Adrenal gland (tissue), 12 donors: ENCODE data around the gene TRIM23. TPM values are rescaled to one million over a fixed set of nuclear protein-coding genes. Genes with fewer than 3 reads are reported as not detected.

Experiments used
- DNase-seq, 7 donors: peaks; one replicate each; pipeline ENCODE4 v3.0.0-alpha.2; 2019 to 2020
- H3K27ac ChIP-seq, 5 donors: fragments of 200-600 bp; sonication (generic) in 4 of 5; 1 replicate in 3 of 5; 2 replicates in 2 of 5; pipeline versions ENCODE4 v1.5.1 to v1.8.0; 2016 to 2020; ENCODE audit warnings: mild to moderate bottlenecking in 1 of 5
- H3K27me3 ChIP-seq: fragments of 200-600 bp; 2 replicates; pipeline ENCODE4 v1.8.0; 2021
- H3K36me3 ChIP-seq, 2 donors: fragments of 200-600 bp; replicated peaks in 1 of 2; 1 replicate in 1 of 2; 2 replicates in 1 of 2; pipeline versions ENCODE4 v1.5.1 to v1.8.0; 2018 to 2022
- H3K4me1 ChIP-seq, 2 donors: fragments of 200-600 bp; replicated peaks in 1 of 2; 1 replicate in 1 of 2; 2 replicates in 1 of 2; pipeline versions ENCODE4 v1.5.1 to v1.8.0; 2018 to 2021
- H3K4me3 ChIP-seq, 4 donors: fragments of 200-600 bp; sonication (generic) in 3 of 4; one replicate each; pipeline ENCODE4 v1.5.1; 2016 to 2018
- H3K9me3 ChIP-seq, 3 donors: fragments of 200-600 bp; sonication (generic) in 1 of 3; replicated peaks in 1 of 3; 1 replicate in 2 of 3; 2 replicates in 1 of 3; pipeline versions ENCODE4 v1.5.1 to v1.8.0; 2016 to 2021
- CTCF ChIP-seq, 6 experiments: fragments of 450-650 bp in 4 of 6; fragments of 200-600 bp in 2 of 6; sonication (generic) in 1 of 6; IDR thresholded peaks; 1 replicate in 5 of 6; 2 replicates in 1 of 6; pipeline versions ENCODE4 v1.5.1 to v1.8.0; 2016 to 2021; ENCODE audit warnings: antibody characterized with exemption in 6 of 6, mild to moderate bottlenecking in 2 of 6, moderate library complexity in 1 of 6
- POLR2A ChIP-seq, 2 donors: fragments of 450-650 bp; IDR thresholded peaks; one replicate each; pipeline ENCODE4 v1.6.1; 2017; ENCODE audit warnings: antibody characterized with exemption in 2 of 2, mild to moderate bottlenecking in 2 of 2, moderate library complexity in 1 of 2
- WGBS, 4 donors: extraction: QIAGEN DNeasy Blood & Tissue Kit in 2 of 4; methylation state at CpG; one replicate each; pipeline versions ENCODE4 v1.1.5 to v1.1.7; 2013 to 2017; 5-methylcytosine and 5-hydroxymethylcytosine counted together
- intact Hi-C, 2 donors: fragments of 100-400 bp; cut with DNase I; formaldehyde crosslinking; loops; one replicate each; pipeline versions ENCODE4 v1.14.1 to v1.15.0; 2022 to 2023
- polyA plus RNA-seq, 3 donors: library from polyadenylated mRNA; stranded (reverse); fragments of 200-250 nt in 2 of 3; fragments of 350-450 nt in 1 of 3; fragmentation: Illumina TruSeq in 1 of 3; extraction: RNeasy Lipid Tissue Mini Kit (QIAGEN cat#74804) in 1 of 3; gene quantifications; one replicate each; pipeline ENCODE4 v1.2.3, GENCODE V29; 2013 to 2014
- total RNA-seq, 9 donors: library from RNA; depleted of rRNA in 4 of 9; stranded (reverse); fragments of >200 nt in 4 of 9; fragments of 120-200 nt in 1 of 9; fragmentation: NEBNext Ultra II Directional in 1 of 9; extraction: Animal tissue kit (Norgen Biotek cat#: 25700) in 1 of 9; gene quantifications; one replicate each; pipeline versions ENCODE4 v1.1.0 to v1.2.4, GENCODE V29; 2013 to 2023
- donor health status: healthy with polysubstance abuse.
- donor health status: Bipolar disorder and iron deficiency.
- donor health status: DM: yes; HTN: yes; CAD: no.
- donor health status: DM: no; HTN: no; CAD: no.
- donor health status: DM: no; HTN: no; CAD: no.
- donor health status: DM: yes; HTN: yes; CAD: no.

TRIM23 gene
- total and polyA plus RNA-seq, 12 donors, result 4.2 to 32.2 (median 17.5) TPM

DNA sequence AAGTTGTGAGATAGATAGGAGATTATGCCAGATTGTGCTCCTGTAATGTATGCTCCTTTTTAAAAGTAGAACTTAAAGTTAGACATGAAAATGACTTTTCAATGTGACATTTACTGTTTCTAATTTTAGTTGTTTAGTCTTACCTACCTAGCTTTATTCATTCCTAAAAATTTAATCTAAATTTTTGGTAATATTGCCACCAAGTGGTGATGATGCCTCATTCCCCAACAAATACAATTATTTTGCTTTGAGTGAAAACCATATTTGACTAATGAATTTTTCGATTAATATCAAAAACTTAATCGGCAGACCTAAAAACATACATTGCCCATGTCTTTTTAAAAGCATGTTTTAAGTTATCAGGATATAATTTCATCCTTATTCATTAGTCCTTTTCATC, 35.4 kb downstream of the TRIM23 start:
- H3K27me3 ChIP-seq, result no peaks in the 10 kb centered on the region
- WGBS, 4 donors, result 91 to 96% (median 95%) methylated on average over 2 of the region's 2 CpGs
- peaks cover 0 to 69% of the 10 kb centered on the region in 2 donors for H3K36me3 ChIP-seq
- H3K4me3 ChIP-seq, result no peak overlapping the region
- TF ChIP-seq POLR2A (IDR thresholded peaks at IDR 0.05) (no peak), CTCF (IDR thresholded peaks at IDR 0.05) (no peak)
- no peaks in the 10 kb centered on the region for H3K4me1 ChIP-seq
- intact Hi-C loops, result no loop called here
- no peak for DNase-seq
- H3K9me3 ChIP-seq, result no peaks in the 10 kb centered on the region
- no peak overlapping the region for H3K27ac ChIP-seq

GRCh38 chr5:65577141-65577540, 47.0 kb downstream of the TRIM23 start:
- Histone ChIP-seq H3K27me3 (no peaks in the 10 kb centered on the region), H3K27ac (no peak overlapping the region), H3K4me3 (no peak overlapping the region), H3K4me1 (peaks cover 0 to 2% of the 10 kb centered on the region in 2 donors), H3K36me3 (peaks cover 0 to 40% of the 10 kb centered on the region in 2 donors), H3K9me3 (no peaks in the 10 kb centered on the region)
- intact Hi-C loops, result no loop called here
- no peak for DNase-seq
- TF ChIP-seq CTCF (IDR thresholded peaks at IDR 0.05) (no peak), POLR2A (IDR thresholded peaks at IDR 0.05) (no peak)

DNA sequence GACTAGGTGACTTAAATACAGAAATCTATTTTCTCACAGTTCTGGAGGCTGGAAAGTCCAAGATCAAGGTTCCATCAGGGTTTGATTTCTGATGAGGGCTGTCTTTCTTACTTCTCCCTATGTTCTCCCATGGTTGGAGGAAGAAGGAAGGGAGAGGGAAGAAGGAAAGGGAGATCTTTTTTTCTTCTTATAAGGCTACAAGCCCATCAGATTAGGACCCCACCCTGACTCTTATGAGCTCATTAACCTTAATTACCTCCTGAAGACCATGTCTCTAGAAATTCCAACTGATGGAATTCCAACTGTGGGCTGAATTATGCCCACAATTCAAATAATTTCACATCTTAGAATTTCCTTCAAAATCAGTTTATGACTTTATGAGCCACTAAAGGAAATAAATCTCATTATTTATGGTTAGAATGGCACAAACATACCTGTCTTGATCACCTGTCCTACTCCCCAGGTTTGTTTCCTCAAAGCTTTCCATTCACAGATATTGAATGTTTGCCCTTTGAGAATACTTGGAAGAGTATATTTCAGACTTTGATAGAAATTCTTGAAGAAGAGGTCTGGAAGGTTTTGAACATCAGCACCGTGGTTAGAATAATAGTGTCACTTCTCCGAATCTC, 53.4 kb downstream of the TRIM23 start:
- no peak overlapping the region for H3K27ac ChIP-seq
- no peaks in the 10 kb centered on the region for H3K9me3 ChIP-seq
- H3K36me3 ChIP-seq, result peaks cover 0 to 13% of the 10 kb centered on the region in 2 donors
- H3K4me1 ChIP-seq, result peaks cover 0 to 7% of the 10 kb centered on the region in 2 donors
- no peaks in the 10 kb centered on the region for H3K27me3 ChIP-seq
- no peak overlapping the region for H3K4me3 ChIP-seq
- no peak for DNase-seq
- TF ChIP-seq POLR2A (IDR thresholded peaks at IDR 0.05), result no peak
- TF ChIP-seq CTCF (IDR thresholded peaks at IDR 0.05), result no peak
- 92 to 98% (median 94%) methylated on average over 2 of the region's 2 CpGs for WGBS, 4 donors
- intact Hi-C loops, result no loop called here

DNA sequence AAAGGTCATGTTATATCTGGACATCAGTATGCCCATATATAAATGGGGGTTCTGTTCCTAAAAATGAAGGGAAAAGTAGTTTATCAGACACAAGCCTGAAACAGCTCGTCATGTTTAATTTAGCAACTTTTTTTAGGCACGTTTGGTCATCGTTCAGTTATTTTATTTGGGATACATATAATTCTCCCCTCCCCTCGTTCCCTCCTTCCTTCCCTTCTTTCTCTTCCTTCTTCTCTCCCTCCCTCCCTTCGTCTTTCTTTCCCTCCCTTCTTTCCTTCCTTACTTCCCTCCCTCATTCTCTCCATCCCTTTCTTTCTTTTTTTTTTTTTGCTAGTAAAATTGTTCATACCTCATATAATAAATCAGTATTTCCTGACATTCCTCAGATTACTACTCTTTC, 57.6 kb downstream of the TRIM23 start:
- Histone ChIP-seq H3K27ac (no peak overlapping the region), H3K4me3 (no peak overlapping the region), H3K27me3 (no peaks in the 10 kb centered on the region), H3K4me1 (peaks cover 5 to 34% of the 10 kb centered on the region in 2 donors), H3K36me3 (no peaks in the 10 kb centered on the region), H3K9me3 (no peaks in the 10 kb centered on the region)
- TF ChIP-seq POLR2A (IDR thresholded peaks at IDR 0.05) (no peak), CTCF (IDR thresholded peaks at IDR 0.05) (no peak)
- 81 to 92% (median 86%) methylated on average over 5 of the region's 5 CpGs for WGBS, 4 donors
- no peak for DNase-seq
- intact Hi-C loops, result no loop called here
